Measurements from ENCODE around the gene GNB1.

The GNB1 gene

GRCh38 chr1:1768249-1768992, 122.5 kb downstream of the GNB1 start:
- no peak for DNase-seq (ENCODE audit: low read depth in 1 of 2, low spot score in 1 of 2)

DNA sequence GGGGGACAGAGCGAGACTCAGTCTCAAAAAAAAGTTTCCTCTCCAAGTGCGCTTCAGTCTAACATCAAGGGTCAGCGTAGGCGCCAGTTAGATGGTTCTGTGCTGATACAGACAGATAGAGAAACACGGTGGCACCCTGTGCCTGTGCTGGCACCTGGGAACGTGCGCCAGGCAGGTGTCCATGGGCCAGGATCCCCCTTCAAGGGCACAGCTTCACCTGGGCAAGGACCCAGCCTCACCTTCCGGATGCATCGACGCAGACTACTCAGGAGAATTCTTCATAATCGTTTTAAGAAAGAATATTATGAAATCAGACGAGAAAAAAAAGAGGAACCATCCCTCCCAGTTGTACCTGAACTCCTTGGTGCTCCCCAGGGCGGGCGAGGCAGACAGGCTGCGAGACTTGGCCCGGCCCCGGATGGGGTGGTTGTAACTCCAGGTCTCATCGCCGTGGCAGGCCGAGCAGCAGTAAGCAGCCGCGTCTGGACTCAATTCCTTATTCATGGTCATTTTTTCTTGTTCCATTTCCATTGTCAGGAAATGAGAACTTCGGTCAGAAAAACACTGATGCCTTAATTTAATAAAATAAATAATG, 125.9 kb downstream of the GNB1 start:
- DNase-seq (ENCODE audit: low read depth in 1 of 2, low spot score in 1 of 2) = no peak

GRCh38 chr1:1763657-1764621, 126.9 kb downstream of the GNB1 start:
- no peak for DNase-seq (ENCODE audit: low read depth in 1 of 2, low spot score in 1 of 2)

GRCh38 chr1:1761504-1762376, 129.1 kb downstream of the GNB1 start:
- no peak for DNase-seq (ENCODE audit: low read depth in 1 of 2, low spot score in 1 of 2)

- DNase-seq (ENCODE audit: low read depth in 1 of 2, low spot score in 1 of 2) = no peak
Observed at GRCh38 chr1:1760715-1761114, 130.2 kb downstream of the GNB1 start.

DNA sequence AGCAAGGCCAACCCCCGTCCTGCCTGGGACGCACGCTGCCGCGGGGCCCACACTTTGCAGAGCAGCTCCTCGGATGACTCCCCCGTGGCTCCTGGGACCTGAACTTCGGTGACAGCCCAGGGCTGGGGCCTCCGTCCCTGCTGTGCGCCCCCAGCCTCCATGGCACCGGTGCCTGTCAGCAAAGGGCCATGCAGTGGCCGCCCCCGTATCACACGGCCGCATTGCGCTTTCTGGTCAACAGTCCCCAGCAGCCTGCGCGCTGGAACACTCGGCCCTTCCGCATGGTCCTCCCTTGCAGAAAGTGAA, 130.6 kb downstream of the GNB1 start:
- DNase-seq (ENCODE audit: low read depth in 1 of 2, low spot score in 1 of 2) = no peak

GRCh38 chr1:1759456-1760344, 131.2 kb downstream of the GNB1 start:
- no peak for DNase-seq (ENCODE audit: low read depth in 1 of 2, low spot score in 1 of 2)

DNA sequence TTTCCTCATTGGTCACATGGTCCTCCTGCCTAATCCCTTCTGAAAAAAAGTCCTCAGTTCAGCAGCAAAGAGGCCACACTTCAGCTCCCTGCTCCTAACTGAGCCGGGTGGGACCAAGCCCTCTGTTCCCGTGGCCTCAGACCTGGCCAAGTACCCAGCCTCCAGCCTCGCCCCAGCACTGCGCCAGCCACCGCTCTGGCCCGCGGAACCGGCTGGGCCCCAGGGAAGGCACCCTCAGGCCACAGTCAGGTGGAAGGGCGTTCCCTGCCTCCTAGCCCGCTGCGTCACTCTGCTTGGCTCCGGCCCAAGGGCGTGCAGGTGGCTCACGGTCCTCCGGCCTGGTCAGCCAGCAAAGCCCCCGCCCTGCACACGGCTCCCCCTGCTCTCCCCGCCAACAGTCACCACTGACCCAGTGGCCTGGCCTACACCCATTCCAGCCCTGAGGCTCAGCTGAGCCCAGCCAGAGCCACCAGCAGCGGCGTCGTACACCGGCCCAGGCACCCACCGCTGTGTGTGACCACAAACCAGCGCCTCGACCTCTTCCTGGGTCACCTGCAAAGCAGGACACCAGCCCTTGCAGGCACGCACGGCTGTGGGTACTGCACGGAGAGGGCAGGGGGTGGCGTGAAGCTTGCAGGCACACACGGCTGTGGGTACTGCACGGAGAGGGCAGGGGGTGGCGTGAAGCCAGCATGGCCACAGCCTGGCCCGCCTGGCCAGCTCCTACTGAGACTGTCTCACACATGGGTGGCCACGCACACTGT, 132.0 kb downstream of the GNB1 start:
- DNase-seq (ENCODE audit: low read depth in 1 of 2, low spot score in 1 of 2) = no peak

DNA sequence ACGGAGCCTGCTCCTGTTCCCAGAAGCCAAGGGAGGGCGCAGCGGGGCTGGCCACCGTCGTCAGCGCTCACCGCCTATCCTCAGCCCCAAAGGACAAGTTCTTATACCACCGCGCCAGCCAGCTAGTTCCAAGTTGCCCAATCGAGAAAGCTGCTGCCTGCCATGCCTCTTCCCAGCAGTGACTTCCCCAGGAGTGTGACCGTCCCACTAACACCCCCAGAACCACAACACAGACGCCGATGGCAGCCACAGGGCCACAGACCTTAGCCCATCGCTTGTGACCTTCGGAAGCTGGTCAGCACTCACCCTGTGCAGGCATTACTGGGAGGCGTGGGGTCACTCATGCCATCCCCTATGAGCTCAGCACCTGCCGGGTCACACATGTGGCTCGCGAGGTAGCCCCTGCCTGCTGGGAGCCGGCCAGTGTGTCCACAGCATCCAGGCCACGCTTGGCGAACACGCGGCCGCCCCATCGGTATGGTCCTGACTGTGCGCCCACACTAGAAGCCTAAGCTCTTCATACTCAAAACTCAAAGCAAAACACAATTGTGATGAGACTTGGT, 132.7 kb downstream of the GNB1 start:
- DNase-seq (ENCODE audit: low read depth in 1 of 2, low spot score in 1 of 2) = no peak

DNA sequence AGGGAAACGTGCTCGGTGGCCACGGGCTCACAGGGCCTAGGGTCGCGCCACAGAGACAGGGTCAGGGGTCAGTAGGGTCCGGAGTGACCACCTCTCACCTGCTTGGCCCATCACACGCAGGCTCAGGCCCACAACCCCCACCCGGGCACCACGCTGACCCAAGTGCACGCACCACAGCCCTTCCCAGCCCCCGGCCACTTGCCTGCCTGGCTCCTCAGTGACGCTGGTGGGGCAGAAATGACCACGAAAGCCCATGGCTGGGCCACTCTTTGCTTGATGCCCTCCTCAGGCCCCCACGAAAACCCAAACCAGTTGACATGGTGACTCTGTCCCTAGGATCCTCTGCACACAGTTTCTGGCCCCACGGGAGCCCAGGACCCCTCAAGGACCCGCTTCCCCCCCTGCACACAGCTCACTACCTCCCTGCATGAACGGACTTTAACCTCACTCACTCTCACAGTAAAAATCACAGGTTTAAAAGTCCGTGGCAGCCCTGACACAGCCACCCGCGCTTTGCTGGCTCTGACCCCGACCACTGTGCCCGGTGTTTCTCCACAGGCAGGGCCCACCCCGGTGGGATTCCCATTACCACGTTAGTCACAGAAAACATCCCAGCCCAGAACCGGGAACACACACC, 133.3 kb downstream of the GNB1 start:
- no peak for DNase-seq (ENCODE audit: low read depth in 1 of 2, low spot score in 1 of 2)

GRCh38 chr1:1756661-1757421, 134.0 kb downstream of the GNB1 start:
- no peak for DNase-seq (ENCODE audit: low read depth in 1 of 2, low spot score in 1 of 2)

DNA sequence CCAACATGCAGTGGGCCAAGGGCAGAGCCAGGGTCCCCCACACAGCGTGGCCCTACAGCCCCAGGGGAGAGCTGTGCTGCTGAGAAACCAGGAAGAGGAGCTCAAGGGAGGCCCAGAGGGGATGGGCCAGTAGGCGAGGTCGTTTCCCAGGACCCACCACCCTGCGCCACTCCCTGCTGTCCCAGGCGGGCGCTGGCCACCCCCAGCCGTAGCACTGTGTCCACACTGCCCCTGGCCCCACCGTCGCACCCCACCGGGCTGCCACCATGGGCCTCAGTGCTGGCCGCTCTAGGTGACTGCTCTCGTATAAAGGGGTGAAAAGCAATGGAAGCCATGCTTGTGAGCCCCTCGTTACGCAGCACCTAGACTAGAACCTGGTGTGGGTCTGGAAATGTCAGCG, 135.0 kb downstream of the GNB1 start:
- DNase-seq (ENCODE audit: low read depth in 1 of 2, low spot score in 1 of 2) = no peak

- DNase-seq (ENCODE audit: low read depth in 1 of 2, low spot score in 1 of 2) = no peak
Observed at GRCh38 chr1:1755426-1755825, 135.5 kb downstream of the GNB1 start.

- no peak for DNase-seq (ENCODE audit: low read depth in 1 of 2, low spot score in 1 of 2)
Observed at GRCh38 chr1:1754051-1754815, 136.7 kb downstream of the GNB1 start.

DNA sequence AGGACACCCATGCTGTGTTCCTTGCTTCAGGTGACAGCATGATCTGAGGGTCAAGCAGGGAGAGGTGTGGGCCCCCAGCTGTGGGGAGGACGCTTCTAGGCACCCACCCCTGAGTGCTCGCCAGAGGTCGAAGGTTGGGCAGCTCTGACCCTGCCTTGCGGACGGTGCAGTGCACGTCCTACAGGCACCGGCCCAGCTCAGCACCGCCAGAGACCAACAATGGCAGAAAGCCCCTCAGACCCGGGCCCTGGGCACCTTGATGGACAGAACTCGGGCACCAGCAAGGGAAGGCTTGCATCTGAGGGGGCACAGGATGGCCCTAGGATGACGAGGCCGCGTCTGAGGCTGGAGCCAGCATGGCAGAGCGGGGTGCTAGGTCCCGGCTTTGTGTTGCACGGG, 137.3 kb downstream of the GNB1 start:
- DNase-seq (ENCODE audit: low read depth in 1 of 2, low spot score in 1 of 2) = no peak

GRCh38 chr1:1752636-1753606, 138.0 kb downstream of the GNB1 start:
- no peak for DNase-seq (ENCODE audit: low read depth in 1 of 2, low spot score in 1 of 2)
